HEK293 (cell line): ENCODE data around the gene PIGR.

ENCODE experiments used
- CTCF ChIA-PET: fragments of 350-600 bp; formaldehyde crosslinking; extraction: SDS; loops from one replicate; lab custom pipeline; 2021; ENCODE audit warnings: antibody characterized with exemption; lab: Yijun Ruan, JAX
- POLR2A ChIA-PET: fragments of 300-600 bp; formaldehyde crosslinking; extraction: SDS; loops from one replicate; lab custom pipeline; 2020; ENCODE audit warnings: antibody characterized with exemption, inconsistent platforms; lab: Yijun Ruan, JAX
- H3K27ac ChIP-seq: fragments of 200-500 bp; sonication (Bioruptor generic); 2 replicates; pipeline ENCODE4 v1.5.1; 2014; ENCODE audit warnings: low read depth, low read length, control low read depth, inconsistent platforms; ENCODE audit errors: extremely low read depth
- H3K36me3 ChIP-seq, 2 experiments: fragments of 200-500 bp in 1 of 2; sonication (Bioruptor generic) in 1 of 2; 1 replicate in 1 of 2; 2 replicates in 1 of 2; pipeline ENCODE4 v1.5.1; 2014 to 2017; ENCODE audit warnings: inconsistent platforms in 2 of 2, low read length in 2 of 2; ENCODE audit not compliant: control insufficient read depth in 2 of 2, insufficient read depth in 1 of 2
- H3K4me1 ChIP-seq: fragments of 200-500 bp; sonication (Bioruptor generic); 2 replicates; pipeline ENCODE4 v1.5.1; 2014; ENCODE audit warnings: mild to moderate bottlenecking, low read length, inconsistent platforms; ENCODE audit not compliant: control insufficient read depth, insufficient read depth
- H3K4me3 ChIP-seq: 2 replicates; pipeline ENCODE4 v1.5.1; 2011; ENCODE audit warnings: low read depth, mild to moderate bottlenecking, control low read depth, low read length, moderate library complexity
- H3K9me3 ChIP-seq: fragments of 200-500 bp; sonication (Bioruptor generic); 2 replicates; pipeline ENCODE4 v1.5.1; 2014; ENCODE audit warnings: low read depth, low read length, inconsistent platforms; ENCODE audit not compliant: control insufficient read depth, insufficient read depth
- PATZ1 ChIP-seq: fragments of 450-650 bp; formaldehyde crosslinking; IDR thresholded peaks from 2 replicates; pipeline ENCODE4 v1.5.1; 2016; ENCODE audit warnings: missing biosample characterization, missing genetic modification characterization
- TSHZ1 ChIP-seq: fragments of 450-650 bp; formaldehyde crosslinking; IDR thresholded peaks from 2 replicates; pipeline ENCODE4 v1.5.1; 2016; ENCODE audit warnings: missing biosample characterization, missing genetic modification characterization, borderline replicate concordance
- ZBTB11 ChIP-seq: fragments of 450-650 bp; formaldehyde crosslinking; conservative IDR thresholded peaks from 2 replicates; pipeline ENCODE4 v1.5.1; 2016; ENCODE audit warnings: low read depth, missing biosample characterization, missing genetic modification characterization
- ZNF138 ChIP-seq: fragments of 450-650 bp; formaldehyde crosslinking; IDR thresholded peaks from 2 replicates; pipeline ENCODE4 v1.5.1; 2016; ENCODE audit warnings: missing biosample characterization, missing genetic modification characterization, borderline replicate concordance
- ZNF280D ChIP-seq: fragments of 450-650 bp; formaldehyde crosslinking; IDR thresholded peaks from 2 replicates; pipeline ENCODE4 v1.5.1; 2016; ENCODE audit warnings: missing biosample characterization, missing genetic modification characterization
- ZNF449 ChIP-seq: fragments of 450-650 bp; formaldehyde crosslinking; IDR thresholded peaks from 2 replicates; pipeline ENCODE4 v1.5.1; 2017; ENCODE audit warnings: missing biosample characterization, mild to moderate bottlenecking, missing genetic modification characterization, moderate library complexity
- ZNF560 ChIP-seq: fragments of 450-650 bp; formaldehyde crosslinking; IDR thresholded peaks from 2 replicates; pipeline ENCODE4 v1.5.1; 2017; ENCODE audit warnings: missing biosample characterization, missing genetic modification characterization, borderline replicate concordance
- ZNF580 ChIP-seq: fragments of 450-650 bp; formaldehyde crosslinking; IDR thresholded peaks from 2 replicates; pipeline ENCODE4 v1.5.1; 2016; ENCODE audit warnings: missing biosample characterization, missing genetic modification characterization
- ZNF610 ChIP-seq: fragments of 450-650 bp; formaldehyde crosslinking; IDR thresholded peaks from 2 replicates; pipeline ENCODE4 v1.5.1; 2016; ENCODE audit warnings: missing biosample characterization, missing genetic modification characterization, borderline replicate concordance
- ZNF623 ChIP-seq: fragments of 450-650 bp; formaldehyde crosslinking; IDR thresholded peaks from 2 replicates; pipeline ENCODE4 v1.5.1; 2016; ENCODE audit warnings: missing biosample characterization, missing genetic modification characterization
- ZNF645 ChIP-seq: fragments of 450-650 bp; formaldehyde crosslinking; IDR thresholded peaks from 2 replicates; pipeline ENCODE4; 2016; ENCODE audit warnings: missing biosample characterization, missing genetic modification characterization
- ZNF692 ChIP-seq: fragments of 450-650 bp; formaldehyde crosslinking; IDR thresholded peaks from 2 replicates; pipeline ENCODE4 v1.5.1; 2016; ENCODE audit warnings: missing biosample characterization, missing genetic modification characterization
- ZNF704 ChIP-seq: fragments of 450-650 bp; formaldehyde crosslinking; IDR thresholded peaks from 2 replicates; pipeline ENCODE4 v1.5.1; 2016; ENCODE audit warnings: missing biosample characterization, missing genetic modification characterization
- ZNF768 ChIP-seq: fragments of 450-650 bp; formaldehyde crosslinking; IDR thresholded peaks from 2 replicates; pipeline ENCODE4 v1.5.1; 2018; ENCODE audit warnings: missing biosample characterization, mild to moderate bottlenecking, missing genetic modification characterization

The PIGR gene

GRCh38 chr1:206887701-206888100, 58.6 kb downstream of the PIGR start (continued):
- no peak for TF ChIP-seq TSHZ1 (tag by site-specific recombination)

GRCh38 chr1:206886831-206887230, 59.4 kb downstream of the PIGR start:
- H3K9me3 ChIP-seq: no peaks in the 10 kb centered on the region
- H3K27ac ChIP-seq: no peak overlapping the region
- no peaks in the 10 kb centered on the region for H3K36me3 ChIP-seq
- ChIA-PET CTCF (interaction anchor here (0.6 to 1.0 kb wide), 2 partner anchors 22 to 78 kb away, joined by 3 to 5 read pairs; partner anchors contain the start of gene IL20), POLR2A (no interaction called here)
- H3K4me3 ChIP-seq: no peak overlapping the region
- no peaks in the 10 kb centered on the region for H3K4me1 ChIP-seq
- TF ChIP-seq ZNF623 (tag by site-specific recombination): no peak
- no peak for TF ChIP-seq ZNF580 (tag by site-specific recombination)
- no peak for TF ChIP-seq ZNF280D (tag by site-specific recombination)
- no peak for TF ChIP-seq ZNF692
- TF ChIP-seq ZNF645 (tag by site-specific recombination): no peak
- TF ChIP-seq ZNF610: no peak
- no peak for TF ChIP-seq ZNF560
- no peak for TF ChIP-seq ZNF138 (tag by site-specific recombination)
- no peak for TF ChIP-seq ZNF704 (tag by site-specific recombination)
- TF ChIP-seq ZNF449 (tag by site-specific recombination): no peak
- no peak for TF ChIP-seq ZBTB11 (tag by site-specific recombination)
- no peak for TF ChIP-seq PATZ1 (tag by site-specific recombination)
- TF ChIP-seq ZNF768 (tag by site-specific recombination): no peak
